Thyroid gland (tissue), 4 donors: ENCODE data around the gene TBC1D24.

Source experiments
- CTCF ChIP-seq, 6 experiments: fragments of 200-600 bp in 3 of 6; fragments of 450-650 bp in 3 of 6; sonication (generic) in 3 of 6; IDR thresholded peaks; one replicate each; pipeline ENCODE4 v1.5.1; 2016 to 2019; ENCODE audit warnings: antibody characterized with exemption in 6 of 6, mild to moderate bottlenecking in 2 of 6, inconsistent platforms in 1 of 6, moderate library complexity in 1 of 6
- POLR2A ChIP-seq, 2 donors: fragments of 450-650 bp; IDR thresholded peaks; one replicate each; pipeline ENCODE4 v1.6.1; 2017; ENCODE audit warnings: antibody characterized with exemption in 2 of 2, mild to moderate bottlenecking in 2 of 2, moderate library complexity in 1 of 2

- TF ChIP-seq CTCF (IDR thresholded peaks at IDR 0.05), result no peak
- no peak for TF ChIP-seq POLR2A (IDR thresholded peaks at IDR 0.05)
Measured at GRCh38 chr16:2457267-2457666, 17.7 kb upstream of the TBC1D24 start.
